Posterior cingulate gyrus (tissue), 11 donors: ENCODE data around the gene TRAF7.

ENCODE experiments used
- DNase-seq, 10 donors: peaks; one replicate each; pipeline versions ENCODE4 v3.0.0 to v3.0.0-alpha.2; 2020 to 2021; ENCODE audit warnings: mixed read lengths in 3 of 10
- intact Hi-C: fragments of 100-400 bp; cut with DNase I; formaldehyde crosslinking; loops from one replicate; pipeline ENCODE4 v1.15.1; 2023

TRAF7 gene

DNA sequence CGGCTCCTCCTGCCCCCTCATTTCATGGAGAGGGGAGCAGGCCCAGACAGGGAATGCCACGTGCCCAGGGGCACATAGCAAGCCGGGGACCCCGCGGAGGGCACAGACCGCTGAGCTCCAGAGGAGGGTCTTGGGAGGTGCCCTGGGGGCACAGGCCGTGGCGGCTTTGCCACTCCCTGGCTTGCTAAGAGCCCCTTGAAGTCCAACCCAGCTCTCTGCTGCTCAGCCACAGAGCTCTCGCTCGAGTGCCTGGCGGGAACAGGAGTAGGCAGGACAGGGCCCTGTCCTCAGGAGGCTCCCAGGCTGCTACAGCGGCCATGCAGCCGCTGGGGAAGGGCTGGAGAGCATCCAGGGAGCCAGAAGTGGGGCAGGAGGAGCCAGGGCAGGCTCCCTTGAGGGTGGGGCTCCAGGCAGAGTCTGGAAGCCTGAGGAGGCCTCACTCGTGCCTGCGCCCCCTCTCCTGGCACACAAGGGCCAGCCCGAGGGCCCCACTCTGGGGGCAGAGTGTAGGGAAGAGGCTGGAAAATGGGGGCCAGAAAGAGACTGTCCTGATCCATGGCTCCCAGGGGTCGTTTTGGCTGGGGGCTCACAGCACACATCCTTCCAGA lies 11.6 kb upstream of the TRAF7 start:
- intact Hi-C loops = no loop called here
- peak in 1 of 10 donors; percentile 76 for DNase-seq

DNA sequence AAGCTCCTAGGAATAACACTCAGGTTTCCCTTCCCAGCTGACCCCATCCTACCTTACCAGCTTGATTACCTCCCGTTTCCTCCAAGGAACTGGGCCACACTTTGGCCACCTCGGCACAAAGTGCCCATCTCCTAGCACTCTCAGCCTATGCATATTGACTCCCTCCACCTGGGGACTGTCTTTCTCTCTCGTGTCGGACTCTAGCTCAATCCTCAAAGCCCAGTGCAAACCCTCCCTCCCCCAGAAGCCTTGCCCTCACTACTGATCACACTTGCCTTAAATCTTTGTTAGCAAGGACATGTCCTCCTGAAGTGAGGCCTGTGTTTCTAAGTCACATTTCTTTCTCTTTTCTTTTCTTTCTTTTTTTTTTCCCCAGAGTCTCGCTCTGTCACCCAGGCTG lies 9.7 kb upstream of the TRAF7 start:
- DNase-seq = no peak
- intact Hi-C loops = no loop called here

DNA sequence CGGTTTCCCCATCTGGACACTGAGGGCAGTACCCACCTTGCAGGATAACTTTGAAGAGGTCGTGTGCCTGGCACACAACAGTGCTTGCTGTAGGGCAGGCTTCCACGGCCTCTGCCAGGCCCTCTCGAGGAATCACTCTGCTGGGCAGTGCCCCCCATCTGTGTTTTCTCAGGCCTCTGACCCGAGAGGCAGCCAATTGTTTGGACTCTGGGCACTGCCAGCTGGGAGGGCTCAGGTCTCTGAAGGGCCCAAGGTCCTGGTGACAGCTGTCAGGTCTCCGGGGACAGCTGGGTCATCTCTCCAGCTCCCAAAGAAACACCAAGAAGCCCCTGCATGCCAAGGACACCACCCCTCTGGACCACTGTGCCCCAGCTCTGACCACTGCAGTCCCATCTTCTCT lies 8.2 kb upstream of the TRAF7 start:
- intact Hi-C loops = no loop called here
- peak in 1 of 10 donors; percentile 83 for DNase-seq

DNA sequence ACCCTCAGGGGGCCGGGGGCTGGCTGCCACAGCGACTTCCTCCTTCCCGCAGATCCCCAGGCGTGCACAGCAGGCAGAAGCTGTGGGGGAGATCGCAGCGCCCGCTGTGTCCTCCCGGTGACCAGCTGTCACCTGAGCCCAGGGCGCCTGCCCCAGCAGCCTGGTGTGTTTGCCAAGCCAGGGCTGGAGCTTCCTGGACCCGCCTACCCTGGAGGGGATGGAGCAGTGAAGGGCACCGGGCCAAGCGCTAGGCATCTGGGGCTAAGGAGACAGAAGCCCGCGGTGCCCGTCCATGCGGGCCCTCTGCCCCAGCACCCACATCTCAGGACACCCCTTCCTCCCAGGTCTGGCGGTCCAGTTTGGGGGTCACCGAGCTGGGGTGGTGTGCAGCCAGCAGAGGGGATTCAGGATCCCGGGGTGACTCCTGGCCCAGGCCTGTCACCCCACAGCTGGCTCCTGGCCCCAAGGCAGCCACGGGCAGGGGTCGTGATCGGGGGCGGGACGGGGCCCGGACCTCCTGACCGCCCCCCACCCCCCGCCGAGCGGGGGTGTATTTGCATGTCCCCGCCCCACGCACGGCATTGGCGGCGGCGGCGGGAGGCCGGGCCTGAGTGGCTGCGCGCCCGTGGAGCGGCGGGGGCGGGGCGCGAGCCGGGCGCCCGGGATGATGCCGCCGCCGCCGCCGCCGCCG lies 7.5 kb upstream of the TRAF7 start, which contains the start of gene RAB26:
RAB26 (plus strand) TSS at position 645 of the 691 bp plus-strand sequence. CDS start 159 bp downstream, outside the sequence.
- intact Hi-C loops = no loop called here
- DNase-seq = peak; percentile 55 to 96 (median 70)

DNA sequence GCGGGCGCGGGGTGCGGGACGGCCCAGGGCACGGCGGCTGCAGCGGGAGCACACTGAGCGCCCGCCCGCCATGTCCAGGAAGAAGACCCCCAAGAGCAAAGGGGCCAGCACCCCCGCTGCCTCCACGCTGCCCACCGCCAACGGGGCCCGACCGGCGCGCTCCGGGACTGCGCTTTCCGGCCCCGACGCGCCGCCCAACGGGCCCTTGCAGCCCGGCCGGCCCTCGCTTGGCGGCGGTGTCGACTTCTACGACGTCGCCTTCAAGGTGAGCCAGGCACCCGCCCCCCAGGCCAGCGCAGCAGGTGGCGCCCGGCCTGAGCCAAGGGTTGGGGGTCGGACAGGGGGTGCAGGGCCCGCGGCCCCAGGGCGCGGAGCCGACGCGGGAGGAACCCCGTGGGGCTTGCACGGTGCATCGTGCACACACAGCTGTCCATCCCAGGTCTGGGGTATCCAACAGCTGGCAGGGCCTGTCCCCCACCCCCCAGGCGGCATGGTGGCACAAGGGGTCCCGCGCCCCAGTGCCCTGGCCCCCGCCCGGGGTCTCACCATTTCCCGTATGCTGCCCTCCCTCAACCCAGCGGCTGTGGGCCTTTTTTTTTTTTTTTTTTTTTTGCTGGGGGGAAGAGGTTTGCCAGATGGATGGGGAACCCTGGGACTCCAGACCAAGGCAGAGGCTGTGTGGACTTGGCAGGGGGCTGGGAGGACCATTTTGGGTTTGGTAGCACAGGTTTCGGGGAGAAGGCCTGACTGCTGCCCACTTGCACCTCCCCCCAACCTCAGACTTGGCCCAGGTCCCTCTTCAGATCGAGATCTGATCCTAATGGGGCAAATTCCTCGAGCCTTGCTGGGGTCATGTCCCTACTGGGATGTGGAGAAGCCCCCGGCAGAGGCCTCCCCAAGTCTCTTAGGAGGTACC lies 6.6 kb upstream of the TRAF7 start:
- intact Hi-C loops = no loop called here
- DNase-seq = peak in 2 of 10 donors; percentile 76 to 83

DNA sequence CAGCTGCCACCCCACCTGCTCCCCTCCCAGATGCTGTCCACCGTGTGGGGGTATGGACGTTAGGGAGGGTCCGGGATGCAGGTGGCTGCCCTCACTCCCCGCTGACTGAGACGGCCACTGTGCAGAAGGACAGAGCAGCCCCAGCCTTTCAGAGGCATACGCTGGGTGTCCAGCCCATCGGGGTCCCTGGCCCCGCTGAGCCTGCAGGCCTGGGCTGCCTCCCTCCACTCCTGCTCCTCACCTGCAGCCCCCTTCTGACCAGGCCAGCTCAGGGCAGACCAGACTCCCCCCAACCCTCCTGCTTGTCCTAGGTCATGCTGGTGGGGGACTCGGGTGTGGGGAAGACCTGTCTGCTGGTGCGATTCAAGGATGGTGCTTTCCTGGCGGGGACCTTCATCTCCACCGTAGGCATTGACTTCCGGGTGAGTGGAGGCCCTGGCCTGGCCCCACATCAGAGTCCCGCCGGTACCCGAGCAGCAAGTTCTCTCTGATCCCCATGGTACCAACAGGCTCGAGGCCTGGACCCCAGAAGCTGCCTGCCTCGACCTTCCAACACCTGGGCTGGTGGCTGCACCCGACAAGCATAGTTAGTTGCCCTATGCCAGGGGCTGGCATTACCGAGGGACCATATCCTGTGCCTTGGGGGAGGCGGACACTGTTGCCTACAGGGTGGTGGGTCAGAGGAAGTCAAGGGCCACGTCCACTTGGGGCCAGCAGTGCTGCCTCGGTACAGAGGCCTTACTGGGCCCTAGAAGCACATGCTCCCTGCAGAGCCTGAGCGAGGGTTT lies 5.8 kb upstream of the TRAF7 start:
- intact Hi-C loops = no loop called here
- DNase-seq = peak in 1 of 10 donors; percentile 81

DNA sequence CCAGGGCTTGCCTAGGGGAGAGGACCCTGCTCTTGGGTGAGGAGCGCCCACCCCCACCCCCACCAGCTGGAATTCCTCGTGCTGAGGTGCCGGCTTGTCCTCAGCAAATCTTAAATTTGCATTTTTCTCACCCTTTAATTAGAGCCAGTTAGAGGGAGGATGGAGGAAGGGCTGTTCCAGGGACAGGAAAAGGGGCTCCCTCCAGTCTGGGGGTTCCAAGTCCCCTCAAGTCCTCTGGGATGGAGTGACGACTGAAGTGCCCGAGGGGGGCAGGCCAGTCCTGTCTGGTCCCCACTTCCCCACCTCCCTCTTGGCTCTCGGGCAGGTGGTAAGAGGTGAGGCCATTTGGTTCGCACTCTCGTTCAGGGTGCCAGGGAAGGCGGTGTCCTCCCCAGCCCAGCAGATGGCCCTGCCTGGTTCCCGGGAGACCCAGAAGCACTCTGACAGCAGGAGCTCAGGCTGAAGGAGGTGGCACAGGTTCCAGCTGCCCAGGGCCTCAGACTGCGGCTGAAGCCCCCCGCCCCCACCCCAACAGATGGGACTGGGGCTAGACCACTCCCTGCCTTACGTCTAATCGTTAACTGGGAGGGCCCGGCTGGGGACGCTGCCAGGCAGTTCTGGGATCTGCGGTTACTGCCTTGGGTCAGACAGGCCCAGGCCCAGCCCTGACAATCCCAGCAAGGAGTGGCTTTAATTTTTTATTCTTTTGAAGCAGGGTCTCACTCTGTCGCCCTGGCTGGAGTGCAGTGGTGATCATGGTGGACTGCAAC lies 5.0 kb upstream of the TRAF7 start:
- peak in 2 of 10 donors; percentile 65 to 81 for DNase-seq
- intact Hi-C loops = no loop called here

DNA sequence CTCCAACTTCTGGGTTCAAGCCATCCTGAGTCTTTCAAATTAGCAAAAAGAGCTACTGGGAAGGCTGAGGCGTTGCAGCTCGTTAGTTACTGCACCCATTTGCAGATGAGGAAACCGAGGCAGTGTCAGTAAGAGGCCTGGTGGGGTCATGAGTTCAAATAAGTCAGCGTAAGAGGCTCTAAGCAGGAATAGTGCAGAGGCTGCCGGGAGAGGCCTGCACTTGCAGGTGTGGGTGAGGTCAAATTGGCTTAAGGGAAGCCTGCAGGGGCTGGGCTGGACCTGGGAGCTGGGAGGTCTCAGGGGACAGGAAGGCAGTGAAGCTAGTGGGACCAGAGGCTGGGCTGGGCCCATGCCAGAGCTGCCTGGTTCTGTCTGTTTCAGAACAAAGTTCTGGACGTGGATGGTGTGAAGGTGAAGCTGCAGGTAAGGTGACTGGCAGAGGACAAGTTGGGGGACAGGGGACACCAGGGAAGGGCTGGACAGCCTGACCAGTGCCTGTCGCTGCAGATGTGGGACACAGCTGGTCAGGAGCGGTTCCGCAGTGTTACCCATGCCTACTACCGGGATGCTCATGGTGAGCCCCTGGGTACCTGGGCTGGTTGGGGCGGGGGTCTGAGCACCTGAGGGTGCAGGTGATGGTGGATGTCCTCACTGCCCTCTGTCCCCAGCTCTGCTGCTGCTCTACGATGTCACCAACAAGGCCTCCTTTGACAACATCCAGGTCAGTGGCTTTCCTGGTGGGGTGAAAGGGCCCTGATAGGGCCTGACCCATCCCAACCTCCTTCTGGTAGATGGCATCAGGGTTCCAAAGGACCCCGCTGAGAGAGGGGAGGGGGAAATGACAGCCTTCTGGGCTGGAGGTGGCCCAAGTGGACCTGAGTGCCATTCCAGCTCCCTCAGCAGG lies 4.1 kb upstream of the TRAF7 start:
- DNase-seq = no peak
- intact Hi-C loops = no loop called here

DNA sequence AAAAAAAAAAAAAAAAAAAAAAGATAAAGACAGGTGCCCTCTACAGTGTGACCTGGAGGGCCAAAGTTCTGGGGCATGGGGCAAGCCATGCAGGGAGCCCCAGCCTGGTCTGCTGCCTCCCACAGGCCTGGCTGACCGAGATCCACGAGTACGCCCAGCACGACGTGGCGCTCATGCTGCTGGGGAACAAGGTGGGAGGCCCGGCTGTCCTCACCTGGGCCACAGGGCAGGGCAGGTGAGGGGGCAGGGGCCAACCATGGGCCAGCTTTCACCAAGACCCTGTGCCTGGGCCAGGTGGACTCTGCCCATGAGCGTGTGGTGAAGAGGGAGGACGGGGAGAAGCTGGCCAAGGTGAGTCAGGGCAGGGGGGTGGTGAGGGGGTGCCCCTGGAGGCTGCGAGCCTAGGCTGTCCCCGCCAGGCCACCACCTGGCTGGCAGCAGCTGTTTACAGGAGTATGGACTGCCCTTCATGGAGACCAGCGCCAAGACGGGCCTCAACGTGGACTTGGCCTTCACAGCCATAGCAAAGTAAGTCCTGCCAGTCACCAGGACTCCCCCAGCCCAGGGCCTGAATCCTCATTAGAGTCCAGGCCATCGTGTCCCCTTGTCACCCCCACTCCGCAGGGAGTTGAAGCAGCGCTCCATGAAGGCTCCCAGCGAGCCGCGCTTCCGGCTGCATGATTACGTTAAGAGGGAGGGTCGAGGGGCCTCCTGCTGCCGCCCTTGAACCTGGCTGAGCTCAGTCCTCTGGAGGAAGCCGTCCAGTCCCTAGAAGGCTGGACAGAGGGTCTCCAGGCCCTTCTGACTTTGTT lies 2.7 kb upstream of the TRAF7 start:
- intact Hi-C loops = no loop called here
- peak in 2 of 10 donors; percentile 77 to 79 for DNase-seq

DNA sequence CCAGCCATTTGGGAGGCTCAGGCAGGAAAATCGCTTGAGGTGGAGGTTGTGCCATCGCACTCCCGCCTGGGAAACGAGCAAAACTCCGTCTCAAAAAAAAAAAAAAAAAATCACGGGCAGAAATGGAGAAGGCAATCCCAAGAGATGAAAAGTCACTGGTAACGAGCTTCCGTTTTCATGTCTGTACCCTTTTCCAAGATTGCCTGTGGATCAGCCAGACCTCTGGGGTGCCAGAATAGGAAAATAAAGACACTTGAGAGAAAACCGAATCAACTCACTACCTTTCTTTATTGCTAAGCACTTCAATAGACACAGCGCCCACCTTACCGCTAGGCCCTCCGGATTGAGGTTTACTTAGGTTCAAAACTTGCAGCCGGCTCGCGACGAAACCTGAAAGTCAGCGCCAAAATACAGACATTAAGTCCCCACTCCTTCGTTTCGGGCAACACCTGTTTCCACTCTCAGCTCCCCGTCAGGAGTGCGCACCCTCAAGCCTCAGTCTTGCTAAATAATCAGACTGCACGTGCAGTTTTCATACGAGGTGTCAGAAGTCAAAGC lies 970 bp upstream of the TRAF7 start:
- intact Hi-C loops = loop anchor here (1.0 to 5.0 kb wide), 3 partner anchors 33 to 97 kb away; partner anchors contain the start of genes ECI1 and MLST8
- no peak for DNase-seq

DNA sequence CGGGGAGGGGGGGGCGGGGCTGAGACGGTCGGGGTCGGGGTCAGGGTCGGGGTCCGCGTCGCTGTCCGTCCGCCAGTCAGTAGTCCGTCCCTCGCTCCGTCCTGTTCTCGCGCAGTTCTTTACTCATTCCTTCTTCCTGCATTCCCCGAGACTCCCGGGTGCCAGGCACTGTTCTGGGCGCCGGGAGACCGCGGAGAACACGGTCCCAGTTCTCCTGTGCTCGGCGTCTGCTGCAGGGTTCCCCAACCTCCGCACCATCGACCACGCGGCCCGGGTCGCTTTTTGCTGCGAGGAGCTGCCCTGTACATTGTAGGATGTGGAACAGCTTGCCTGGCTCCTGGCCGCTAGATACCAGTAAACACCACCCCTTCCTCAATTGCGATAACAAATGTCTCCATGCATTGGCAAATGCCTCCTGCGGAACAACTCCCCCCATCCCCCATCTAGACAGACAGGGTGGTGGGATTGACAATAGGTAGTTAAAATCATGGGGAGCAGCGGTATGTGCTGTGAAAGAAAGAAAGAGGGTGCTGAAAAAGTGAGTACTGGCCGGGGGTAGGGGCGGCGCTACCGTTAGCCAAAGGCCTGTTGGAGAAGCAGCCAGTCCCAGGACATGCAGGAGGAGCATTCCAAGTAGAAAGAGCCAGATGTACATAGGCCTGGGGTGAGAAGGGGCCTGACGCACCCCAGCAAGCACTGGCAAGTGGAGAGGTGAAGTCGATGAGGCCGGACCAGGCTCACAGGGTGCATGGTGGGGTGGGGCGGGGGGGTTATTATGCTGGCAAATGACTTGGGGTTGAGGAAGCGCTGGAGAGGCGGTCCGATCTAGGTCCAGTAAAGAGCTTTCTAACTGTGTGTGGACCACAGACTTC lies 631 bp downstream of the TRAF7 start:
- peak in 1 of 10 donors; percentile 83 for DNase-seq
- intact Hi-C loops = loop anchor here (1.0 to 5.0 kb wide), 3 partner anchors 35 to 95 kb away; partner anchors contain the start of genes ECI1 and MLST8

DNA sequence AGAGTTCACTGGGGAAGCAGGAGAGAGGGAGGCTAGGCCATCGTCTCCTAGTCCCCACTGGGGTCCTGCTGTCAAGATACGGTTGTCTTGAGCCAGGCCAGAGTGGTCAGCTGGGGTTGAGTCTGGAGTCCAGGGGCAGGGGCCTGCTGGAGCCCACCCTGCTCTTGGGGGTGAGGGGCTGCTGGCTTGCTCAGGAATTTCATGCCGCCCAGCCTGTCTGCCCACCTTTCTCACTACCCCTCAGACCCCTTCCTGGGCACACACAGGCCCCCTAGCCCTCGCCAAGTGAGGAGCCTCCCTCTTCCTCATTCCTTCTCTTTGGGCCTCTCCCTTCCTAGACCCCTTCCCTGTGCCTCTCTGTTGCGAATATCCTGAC lies 1.3 kb downstream of the TRAF7 start:
- no peak for DNase-seq
- intact Hi-C loops = loop anchor here (5.0 kb wide), 1 partner anchor 50 kb away; the partner anchor contains the start of gene MLST8

DNA sequence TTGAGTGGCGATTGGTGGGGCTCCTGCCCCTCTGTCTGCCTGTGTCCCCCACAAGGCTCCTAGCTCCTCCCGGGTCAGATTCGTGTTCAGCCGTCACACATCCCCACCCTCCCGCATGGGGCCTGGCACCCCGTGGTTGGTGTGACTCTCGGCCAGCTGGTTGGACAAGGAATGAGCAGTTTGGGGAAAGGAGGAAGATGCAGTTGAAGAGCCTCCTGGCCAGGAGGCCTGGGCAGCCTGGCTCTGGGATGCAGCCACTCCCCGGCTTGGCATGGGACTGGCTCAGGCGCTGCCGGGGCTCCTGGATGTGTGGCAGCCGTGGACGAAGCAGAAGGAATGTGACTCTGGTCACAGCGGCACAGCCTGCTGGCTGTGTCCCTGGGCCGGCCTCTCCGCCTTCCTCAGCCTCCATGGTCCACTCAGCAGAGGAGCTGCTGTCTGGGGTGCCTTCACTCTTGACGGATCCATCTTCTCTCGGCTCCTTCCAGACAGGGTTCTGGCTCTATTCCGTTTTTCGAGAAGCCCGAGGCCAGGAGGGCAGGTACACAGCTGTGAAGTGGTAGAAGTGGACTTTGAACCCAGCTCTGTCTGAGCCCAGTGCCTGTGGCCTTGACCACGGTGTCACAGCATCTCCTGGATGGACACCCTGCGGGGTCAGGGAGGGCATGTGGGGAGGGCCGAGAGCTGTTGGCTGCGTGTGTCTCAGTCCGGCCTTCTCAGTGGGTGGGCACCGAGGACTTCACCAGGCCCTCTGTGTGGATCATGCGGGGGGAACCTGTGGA lies 2.1 kb downstream of the TRAF7 start:
- intact Hi-C loops = loop anchor here (5.0 kb wide), 1 partner anchor 50 kb away; the partner anchor contains the start of gene MLST8
- peak in 1 of 10 donors; percentile 87 for DNase-seq

DNA sequence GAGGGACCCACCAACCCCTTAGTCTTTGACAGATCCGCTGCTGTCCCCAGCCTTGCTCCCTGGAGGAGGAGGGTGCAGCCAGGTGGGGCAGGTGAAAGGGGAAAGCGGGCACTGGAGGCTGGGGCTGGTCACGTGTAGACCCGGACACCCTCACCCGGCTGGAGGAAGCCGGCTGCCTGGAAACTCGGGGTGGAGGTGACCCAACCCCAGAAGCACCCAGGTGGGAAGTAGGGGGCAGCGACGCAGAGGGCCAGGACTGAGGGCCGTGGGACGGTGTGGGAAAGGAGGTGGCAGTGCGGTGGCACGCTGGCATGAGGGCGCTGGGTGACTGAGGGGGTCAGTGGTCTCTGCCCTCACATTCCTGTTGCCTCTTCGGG lies 2.7 kb downstream of the TRAF7 start:
- intact Hi-C loops = loop anchor here (5.0 kb wide), 1 partner anchor 49 kb away; the partner anchor contains the start of gene MLST8
- peak in 1 of 10 donors; percentile 79 for DNase-seq

DNA sequence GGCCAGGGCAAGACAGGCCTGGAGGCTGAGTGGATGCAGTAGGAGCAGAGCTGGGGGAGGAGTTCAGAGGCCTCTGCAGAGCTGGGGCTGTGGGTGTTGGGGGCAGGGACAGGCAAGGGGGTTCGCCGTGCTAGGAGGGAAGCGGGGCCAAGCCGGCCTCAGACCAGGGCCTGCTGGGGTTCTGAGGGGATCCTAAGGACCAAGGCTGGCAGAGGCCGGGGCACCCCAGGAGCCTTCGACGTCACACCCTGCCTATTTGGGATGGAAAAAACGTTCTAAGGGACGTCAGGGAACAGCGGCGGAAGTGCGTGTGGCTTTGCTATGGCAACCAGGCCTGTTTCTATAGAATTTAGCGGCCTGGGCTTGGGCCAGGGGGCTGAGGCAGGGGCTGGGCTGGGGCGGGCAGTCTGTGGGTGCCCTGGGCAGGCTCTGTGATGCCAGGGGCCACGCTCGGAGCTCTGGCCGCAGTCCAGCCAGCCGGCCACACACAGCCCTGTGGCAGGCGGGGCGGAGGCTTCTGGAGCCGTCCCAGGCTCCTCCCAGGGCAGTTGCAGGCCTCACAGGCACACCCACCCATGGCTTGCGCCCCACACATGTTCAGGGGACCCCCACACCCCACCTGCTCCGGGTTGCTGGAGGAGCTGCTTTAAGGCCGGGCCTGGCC lies 3.7 kb downstream of the TRAF7 start:
- intact Hi-C loops = loop anchor here (5.0 kb wide), 1 partner anchor 48 kb away; the partner anchor contains the start of gene MLST8
- DNase-seq = peak in 8 of 10 donors; percentile 40 to 91 (median 64)
